Left ventricle myocardium inferior (tissue), 1 donor: ENCODE data around the gene NOP9. TPM values are rescaled to one million over a fixed set of nuclear protein-coding genes. Genes with fewer than 3 reads are reported as not detected.

Experiments used
- DNase-seq: peaks from one replicate; pipeline ENCODE4 v3.0.0-alpha.2; 2020
- H3K27ac ChIP-seq: fragments of 200-600 bp; replicated peaks from 2 replicates; pipeline ENCODE4 v1.8.0; 2021
- H3K27me3 ChIP-seq: fragments of 200-600 bp; 2 replicates; pipeline ENCODE4 v1.8.0; 2021; ENCODE audit warnings: low read depth
- H3K36me3 ChIP-seq: fragments of 200-600 bp; 2 replicates; pipeline ENCODE4 v1.8.0; 2021
- H3K4me1 ChIP-seq: fragments of 200-600 bp; 2 replicates; pipeline ENCODE4 v1.8.0; 2021
- H3K4me3 ChIP-seq: fragments of 200-600 bp; 2 replicates; pipeline ENCODE4 v1.8.0; 2021; ENCODE audit warnings: mild to moderate bottlenecking, moderate library complexity
- H3K9me3 ChIP-seq: fragments of 200-600 bp; replicated peaks from 2 replicates; pipeline ENCODE4 v1.8.0; 2021
- intact Hi-C: fragments of 100-400 bp; cut with micrococcal nuclease; formaldehyde crosslinking; loops from one replicate; pipeline ENCODE4 v1.11.0; 2022
- total RNA-seq: library from RNA; stranded (reverse); fragmentation: NEBNext Ultra II Directional; extraction: Animal tissue kit (Norgen Biotek cat#: 25700); gene quantifications from one replicate; pipeline ENCODE4 v1.2.1, GENCODE V29; 2021
- TF ChIP-seq, protein P1 (sequence below): fragments of 200-600 bp; IDR thresholded peaks from 2 replicates; pipeline ENCODE4 v1.8.0; 2021; ENCODE audit warnings: antibody characterized with exemption, mild to moderate bottlenecking, borderline replicate concordance
- donor health status: DM: no; HTN: yes; CAD: no; lungs with severe emphysema.

The NOP9 gene
- total RNA-seq, 1 donor from 2014 or later, result 23.4 TPM

DNA sequence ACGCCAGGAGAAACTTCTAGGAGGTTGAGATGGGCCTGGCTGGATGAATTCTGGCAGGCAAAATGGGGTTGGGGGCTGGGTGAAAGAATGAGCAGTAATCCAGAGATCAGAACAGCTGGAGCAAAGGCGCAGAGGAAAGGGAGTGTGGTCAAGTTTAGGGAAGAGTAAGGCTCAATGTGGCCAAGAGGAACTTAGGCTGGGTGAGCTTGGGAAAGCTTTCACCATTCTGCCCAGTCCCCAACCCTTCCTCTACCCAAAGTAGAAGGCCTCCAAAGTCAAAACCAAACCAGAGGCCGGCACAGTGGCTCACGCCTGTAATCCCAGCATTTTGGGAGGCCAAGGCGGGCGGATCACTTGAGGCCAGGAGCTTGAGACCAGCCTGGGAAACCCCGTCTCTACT lies 18.0 kb upstream of the NOP9 start:
- H3K27ac ChIP-seq, result no peak overlapping the region
- H3K9me3 ChIP-seq, result no peaks in the 10 kb centered on the region
- no peaks in the 10 kb centered on the region for H3K27me3 ChIP-seq
- TF ChIP-seq, protein P1, sequence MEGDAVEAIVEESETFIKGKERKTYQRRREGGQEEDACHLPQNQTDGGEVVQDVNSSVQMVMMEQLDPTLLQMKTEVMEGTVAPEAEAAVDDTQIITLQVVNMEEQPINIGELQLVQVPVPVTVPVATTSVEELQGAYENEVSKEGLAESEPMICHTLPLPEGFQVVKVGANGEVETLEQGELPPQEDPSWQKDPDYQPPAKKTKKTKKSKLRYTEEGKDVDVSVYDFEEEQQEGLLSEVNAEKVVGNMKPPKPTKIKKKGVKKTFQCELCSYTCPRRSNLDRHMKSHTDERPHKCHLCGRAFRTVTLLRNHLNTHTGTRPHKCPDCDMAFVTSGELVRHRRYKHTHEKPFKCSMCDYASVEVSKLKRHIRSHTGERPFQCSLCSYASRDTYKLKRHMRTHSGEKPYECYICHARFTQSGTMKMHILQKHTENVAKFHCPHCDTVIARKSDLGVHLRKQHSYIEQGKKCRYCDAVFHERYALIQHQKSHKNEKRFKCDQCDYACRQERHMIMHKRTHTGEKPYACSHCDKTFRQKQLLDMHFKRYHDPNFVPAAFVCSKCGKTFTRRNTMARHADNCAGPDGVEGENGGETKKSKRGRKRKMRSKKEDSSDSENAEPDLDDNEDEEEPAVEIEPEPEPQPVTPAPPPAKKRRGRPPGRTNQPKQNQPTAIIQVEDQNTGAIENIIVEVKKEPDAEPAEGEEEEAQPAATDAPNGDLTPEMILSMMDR, result no peak
- DNase-seq, result no peak
- H3K4me3 ChIP-seq, result no peak overlapping the region
- peaks cover 33% of the 10 kb centered on the region for H3K4me1 ChIP-seq
- intact Hi-C loops, result no loop called here
- H3K36me3 ChIP-seq, result no peaks in the 10 kb centered on the region

GRCh38 chr14:24282736-24283135 lies 16.9 kb upstream of the NOP9 start:
- TF ChIP-seq, protein P1, result no peak
- H3K4me1 ChIP-seq, result peaks cover 33% of the 10 kb centered on the region
- H3K36me3 ChIP-seq, result no peaks in the 10 kb centered on the region
- H3K27ac ChIP-seq, result no peak overlapping the region
- no peak overlapping the region for H3K4me3 ChIP-seq
- DNase-seq, result no peak
- intact Hi-C loops, result no loop called here
- H3K9me3 ChIP-seq, result no peaks in the 10 kb centered on the region
- H3K27me3 ChIP-seq, result no peaks in the 10 kb centered on the region

DNA sequence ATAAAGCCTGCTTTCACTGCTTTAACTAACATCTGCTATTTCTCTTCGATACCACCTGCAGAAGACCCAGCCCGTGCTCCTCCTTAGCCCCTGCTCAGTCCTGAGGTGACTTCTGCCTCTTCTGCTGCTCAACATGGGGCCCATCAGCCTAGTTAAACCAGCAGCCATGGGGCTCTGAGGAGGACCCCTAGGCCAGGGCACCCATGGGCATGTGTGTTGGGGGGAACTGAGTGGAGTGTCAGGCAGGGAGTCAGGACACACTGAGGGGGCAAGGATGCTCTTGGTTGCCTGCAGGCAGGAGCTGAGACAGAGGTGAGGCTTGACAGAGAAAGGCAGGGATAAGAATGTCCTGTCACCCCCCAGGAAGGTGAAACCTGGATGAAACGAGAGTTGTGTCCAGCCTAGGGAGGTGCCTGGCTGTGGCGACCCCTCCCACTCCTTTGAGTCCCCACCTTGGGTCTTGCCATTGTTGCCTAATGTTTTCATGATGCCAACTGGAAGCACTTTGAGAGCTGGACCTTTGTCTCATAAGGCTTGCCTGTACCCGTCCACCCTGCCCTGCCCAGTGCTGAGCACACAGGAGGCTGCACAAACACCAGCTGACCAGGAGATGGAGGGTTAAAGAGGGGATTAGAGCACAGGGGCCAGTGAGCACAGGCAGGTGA lies 15.7 kb upstream of the NOP9 start:
- Histone ChIP-seq H3K9me3 (no peaks in the 10 kb centered on the region), H3K4me1 (peaks cover 26% of the 10 kb centered on the region), H3K27ac (no peak overlapping the region), H3K4me3 (no peak overlapping the region), H3K36me3 (no peaks in the 10 kb centered on the region), H3K27me3 (no peaks in the 10 kb centered on the region)
- TF ChIP-seq, protein P1, result no peak
- intact Hi-C loops, result no loop called here
- DNase-seq, result no peak

GRCh38 chr14:24284501-24285035 lies 15.1 kb upstream of the NOP9 start:
- no peak for DNase-seq
- H3K27ac ChIP-seq, result no peak overlapping the region
- TF ChIP-seq, protein P1, result no peak
- peaks cover 21% of the 10 kb centered on the region for H3K4me1 ChIP-seq
- intact Hi-C loops, result no loop called here
- no peak overlapping the region for H3K4me3 ChIP-seq
- H3K36me3 ChIP-seq, result peaks cover 5% of the 10 kb centered on the region
- no peaks in the 10 kb centered on the region for H3K9me3 ChIP-seq
- no peaks in the 10 kb centered on the region for H3K27me3 ChIP-seq

GRCh38 chr14:24285351-24285750 lies 14.3 kb upstream of the NOP9 start:
- H3K27ac ChIP-seq, result no peak overlapping the region
- intact Hi-C loops, result no loop called here
- H3K36me3 ChIP-seq, result peaks cover 13% of the 10 kb centered on the region
- DNase-seq, result no peak
- H3K9me3 ChIP-seq, result no peaks in the 10 kb centered on the region
- H3K27me3 ChIP-seq, result no peaks in the 10 kb centered on the region
- TF ChIP-seq, protein P1, result no peak
- peaks cover 13% of the 10 kb centered on the region for H3K4me1 ChIP-seq
- no peak overlapping the region for H3K4me3 ChIP-seq
